ENCODE measurements around the gene LRRC4C. TPM values are rescaled to one million over a fixed set of nuclear protein-coding genes. Genes with fewer than 3 reads are reported as not detected.

Gene LRRC4C
- total RNA-seq, 2 experiments from 2014 or later = not detected

- ChIA-PET CTCF (no interaction called here), POLR2A (no interaction called here)
- Mint-ChIP-seq H3K9me3 (peaks cover 13% of the 10 kb centered on the region), H3K27me3 (no peaks in the 10 kb centered on the region), H3K4me3 (no peak overlapping the region), H3K4me1 (ENCODE audit: low read depth) (no peaks in the 10 kb centered on the region), H3K27ac (no peak overlapping the region), H3K36me3 (ENCODE audit: low read depth) (no peaks in the 10 kb centered on the region)
- TF ChIP-seq CTCF (IDR thresholded peaks at IDR 0.05) = no peak
- Histone ChIP-seq H3K36me3 (ENCODE audit: insufficient read depth, low read length) (no peaks in the 10 kb centered on the region), H3K27me3 (ENCODE audit: control insufficient read depth in 1 of 2, insufficient read depth in 2 of 2, low read length in 2 of 2) (no peaks in the 10 kb centered on the region), H3K4me1 (ENCODE audit: insufficient read depth, low read length) (no peaks in the 10 kb centered on the region), H3K27ac (ENCODE audit: low read depth in 1 of 2, low read length in 2 of 2) (no peak overlapping the region), H3K9me3 (ENCODE audit: control insufficient read depth in 1 of 2, insufficient read depth in 1 of 2, low read length in 2 of 2) (peaks cover 5 to 14% of the 10 kb centered on the region in 2 experiments), H3K4me3 (ENCODE audit: low read length) (no peak overlapping the region)
- intact Hi-C loops (cut with DNase I, micrococcal nuclease) = no loop called here
- no peak for DNase-seq
- ATAC-seq (ENCODE audit: poor library complexity) = no peak
These were observed 780.2 kb downstream of the LRRC4C start for GRCh38 chr11:40679276-40679675.

GRCh38 chr11:40647295-40647694 is 812.2 kb downstream of the LRRC4C start:
- ChIA-PET POLR2A (no interaction called here), CTCF (no interaction called here)
- ATAC-seq (ENCODE audit: poor library complexity) = no peak
- H3K4me3 Mint-ChIP-seq = no peak overlapping the region
- Histone ChIP-seq H3K27ac (ENCODE audit: low read depth in 1 of 2, low read length in 2 of 2) (no peak overlapping the region), H3K36me3 (ENCODE audit: insufficient read depth, low read length) (no peaks in the 10 kb centered on the region), H3K27me3 (ENCODE audit: control insufficient read depth in 1 of 2, insufficient read depth in 2 of 2, low read length in 2 of 2) (no peaks in the 10 kb centered on the region), H3K4me3 (ENCODE audit: low read length) (no peak overlapping the region), H3K9me3 (ENCODE audit: control insufficient read depth in 1 of 2, insufficient read depth in 1 of 2, low read length in 2 of 2) (peaks cover 4 to 16% of the 10 kb centered on the region in 2 experiments), H3K4me1 (ENCODE audit: insufficient read depth, low read length) (no peaks in the 10 kb centered on the region)
- H3K36me3 Mint-ChIP-seq (ENCODE audit: low read depth) = no peaks in the 10 kb centered on the region
- H3K27me3 Mint-ChIP-seq = no peaks in the 10 kb centered on the region
- DNase-seq = no peak
- no peaks in the 10 kb centered on the region for H3K4me1 Mint-ChIP-seq (ENCODE audit: low read depth)
- TF ChIP-seq CTCF (IDR thresholded peaks at IDR 0.05) = no peak
- peaks cover 13% of the 10 kb centered on the region for H3K9me3 Mint-ChIP-seq
- H3K27ac Mint-ChIP-seq = no peak overlapping the region
- intact Hi-C loops (cut with DNase I, micrococcal nuclease) = no loop called here

- H3K27ac Mint-ChIP-seq = no peak overlapping the region
- H3K27me3 Mint-ChIP-seq = no peaks in the 10 kb centered on the region
- Histone ChIP-seq H3K27ac (ENCODE audit: low read depth in 1 of 2, low read length in 2 of 2) (no peak overlapping the region), H3K9me3 (ENCODE audit: control insufficient read depth in 1 of 2, insufficient read depth in 1 of 2, low read length in 2 of 2) (peaks cover 9 to 10% of the 10 kb centered on the region in 2 experiments), H3K4me3 (ENCODE audit: low read length) (no peak overlapping the region), H3K36me3 (ENCODE audit: insufficient read depth, low read length) (no peaks in the 10 kb centered on the region), H3K4me1 (ENCODE audit: insufficient read depth, low read length) (no peaks in the 10 kb centered on the region), H3K27me3 (ENCODE audit: control insufficient read depth in 1 of 2, insufficient read depth in 2 of 2, low read length in 2 of 2) (no peaks in the 10 kb centered on the region)
- ChIA-PET CTCF (no interaction called here), POLR2A (no interaction called here)
- peaks cover 23% of the 10 kb centered on the region for H3K9me3 Mint-ChIP-seq
- intact Hi-C loops (cut with DNase I, micrococcal nuclease) = no loop called here
- no peak overlapping the region for H3K4me3 Mint-ChIP-seq
- H3K36me3 Mint-ChIP-seq (ENCODE audit: low read depth) = no peaks in the 10 kb centered on the region
- no peaks in the 10 kb centered on the region for H3K4me1 Mint-ChIP-seq (ENCODE audit: low read depth)
- ATAC-seq (ENCODE audit: poor library complexity) = no peak
- DNase-seq = no peak
- TF ChIP-seq CTCF (IDR thresholded peaks at IDR 0.05) = no peak
These were observed 817.2 kb downstream of the LRRC4C start for GRCh38 chr11:40642284-40642683.

Data from CD4-positive, alpha-beta T cell (primary cell).